HL-60 (cell line): Measurements from ENCODE around the gene CDPF1.

Source experiments
- GABPA ChIP-seq: IDR thresholded peaks from 2 replicates; pipeline ENCODE4 v1.6.1; 2012; ENCODE audit warnings: low read depth
- POLR2AphosphoS5 ChIP-seq: IDR thresholded peaks from 2 replicates; pipeline ENCODE4 v1.6.1; 2012; ENCODE audit warnings: low read depth
- REST ChIP-seq: IDR thresholded peaks from 2 replicates; pipeline ENCODE4 v1.6.1; 2012; ENCODE audit warnings: low read depth; ENCODE audit not compliant: insufficient replicate concordance
- TF ChIP-seq, protein P1 (sequence below): IDR thresholded peaks from one replicate; pipeline ENCODE4 v1.5.1; 2011; ENCODE audit warnings: low read length, control low read depth, inconsistent platforms; ENCODE audit not compliant: insufficient read depth

GRCh38 chr22:46295277-46295971 lies 45.3 kb upstream of the CDPF1 start:
- TF ChIP-seq, protein P1, sequence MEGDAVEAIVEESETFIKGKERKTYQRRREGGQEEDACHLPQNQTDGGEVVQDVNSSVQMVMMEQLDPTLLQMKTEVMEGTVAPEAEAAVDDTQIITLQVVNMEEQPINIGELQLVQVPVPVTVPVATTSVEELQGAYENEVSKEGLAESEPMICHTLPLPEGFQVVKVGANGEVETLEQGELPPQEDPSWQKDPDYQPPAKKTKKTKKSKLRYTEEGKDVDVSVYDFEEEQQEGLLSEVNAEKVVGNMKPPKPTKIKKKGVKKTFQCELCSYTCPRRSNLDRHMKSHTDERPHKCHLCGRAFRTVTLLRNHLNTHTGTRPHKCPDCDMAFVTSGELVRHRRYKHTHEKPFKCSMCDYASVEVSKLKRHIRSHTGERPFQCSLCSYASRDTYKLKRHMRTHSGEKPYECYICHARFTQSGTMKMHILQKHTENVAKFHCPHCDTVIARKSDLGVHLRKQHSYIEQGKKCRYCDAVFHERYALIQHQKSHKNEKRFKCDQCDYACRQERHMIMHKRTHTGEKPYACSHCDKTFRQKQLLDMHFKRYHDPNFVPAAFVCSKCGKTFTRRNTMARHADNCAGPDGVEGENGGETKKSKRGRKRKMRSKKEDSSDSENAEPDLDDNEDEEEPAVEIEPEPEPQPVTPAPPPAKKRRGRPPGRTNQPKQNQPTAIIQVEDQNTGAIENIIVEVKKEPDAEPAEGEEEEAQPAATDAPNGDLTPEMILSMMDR = no peak
- TF ChIP-seq POLR2AphosphoS5 (no peak), REST (no peak), GABPA (no peak)
